ENCODE results near the gene FIGNL1. TPM values are rescaled to one million over a fixed set of nuclear protein-coding genes. Genes with fewer than 3 reads are reported as not detected.

Gene FIGNL1
- total RNA-seq, 1 experiment from 2014 or later = 28.0 TPM

- ChIA-PET POLR2A (no interaction called here), CTCF (no interaction called here)
- in situ Hi-C loops (cut with HindIII; ENCODE audit: low pct_unique_long_range_greater_than_20kb, low sequenced_read_pairs) (no loop called here), intact Hi-C loops (cut with micrococcal nuclease; ENCODE audit: unreplicated experiment) (no loop called here)
- Histone ChIP-seq H3K36me3 (ENCODE audit: control insufficient read depth, insufficient read depth, low read length) (no peaks in the 10 kb centered on the region), H3K4me1 (ENCODE audit: control insufficient read depth, insufficient read depth, low read length) (no peaks in the 10 kb centered on the region), H3K27me3 (ENCODE audit: control insufficient read depth, insufficient read depth, low read length) (no peaks in the 10 kb centered on the region), H3K27ac (ENCODE audit: low read length) (no peak overlapping the region), H3K4me3 (ENCODE audit: low read depth in 2 of 2, low read length in 2 of 2) (no peak overlapping the region), H3K9me3 (ENCODE audit: control insufficient read depth, insufficient read depth, low read depth, low read length) (no peaks in the 10 kb centered on the region)
- no peak for ATAC-seq
- BruUV-seq (replicated peaks) = no TSS peak
- no peak for DNase-seq (ENCODE audit: low read depth, low spot score)
- TF ChIP-seq POLR2AphosphoS5 (IDR thresholded peaks at IDR 0.05; ENCODE audit: low read depth, low read length) (no peak), REST (IDR thresholded peaks at IDR 0.05; ENCODE audit: insufficient read depth in 1 of 2, low read depth in 2 of 2, low read length in 1 of 2) (no peak), CTCF (IDR thresholded peaks at IDR 0.05) (no peak), TCF7L2 (IDR thresholded peaks at IDR 0.05; ENCODE audit: low read depth, low read length) (no peak), SIN3A (IDR thresholded peaks at IDR 0.05; ENCODE audit: borderline replicate concordance, insufficient read depth, low read depth, low read length) (no peak)
Measured at GRCh38 chr7:50423860-50424259, 26.3 kb downstream of the FIGNL1 start.

- Histone ChIP-seq H3K27me3 (ENCODE audit: control insufficient read depth, insufficient read depth, low read length) (no peaks in the 10 kb centered on the region), H3K4me3 (ENCODE audit: low read depth in 2 of 2, low read length in 2 of 2) (no peak overlapping the region), H3K4me1 (ENCODE audit: control insufficient read depth, insufficient read depth, low read length) (no peaks in the 10 kb centered on the region), H3K36me3 (ENCODE audit: control insufficient read depth, insufficient read depth, low read length) (no peaks in the 10 kb centered on the region), H3K9me3 (ENCODE audit: control insufficient read depth, insufficient read depth, low read depth, low read length) (no peaks in the 10 kb centered on the region), H3K27ac (ENCODE audit: low read length) (no peak overlapping the region)
- no TSS peak for BruUV-seq (replicated peaks)
- DNase-seq (ENCODE audit: low read depth, low spot score) (no peak), ATAC-seq (no peak)
- intact Hi-C loops (cut with micrococcal nuclease; ENCODE audit: unreplicated experiment) (no loop called here), in situ Hi-C loops (cut with HindIII; ENCODE audit: low pct_unique_long_range_greater_than_20kb, low sequenced_read_pairs) (no loop called here)
- POLR2A ChIA-PET = no interaction called here
- CTCF ChIA-PET = no interaction called here
- no peak for TF ChIP-seq TCF7L2 (IDR thresholded peaks at IDR 0.05; ENCODE audit: low read depth, low read length)
- no peak for TF ChIP-seq CTCF (IDR thresholded peaks at IDR 0.05)
- TF ChIP-seq POLR2AphosphoS5 (IDR thresholded peaks at IDR 0.05; ENCODE audit: low read depth, low read length) = no peak
- TF ChIP-seq REST (IDR thresholded peaks at IDR 0.05; ENCODE audit: insufficient read depth in 1 of 2, low read depth in 2 of 2, low read length in 1 of 2) = no peak
- no peak for TF ChIP-seq SIN3A (IDR thresholded peaks at IDR 0.05; ENCODE audit: borderline replicate concordance, insufficient read depth, low read depth, low read length)
Measured at GRCh38 chr7:50422858-50423257, 27.3 kb downstream of the FIGNL1 start.

All from Panc1 (cell line).